ENCODE results near the gene KDM6B.

Gene KDM6B

GRCh38 chr17:7833795-7834541 lies at the start of gene KDM6B:
Gene KDM6B, plus strand, starts transcription at chr17:7834217. Its CDS starts 11,338 bp downstream, at chr17:7845555.
- Histone ChIP-seq H3K27ac (ENCODE audit: extremely low read depth, low read depth, low read length) (peak within 1 kb of the TSS; percentile 100), H3K4me3 (ENCODE audit: low read depth, low read length) (peak within 1 kb of the TSS; percentile 55), H3K4me1 (ENCODE audit: control insufficient read depth, insufficient read depth, low read length) (peaks cover 21% of the 10 kb centered on the region), H3K9me3 (ENCODE audit: control insufficient read depth, insufficient read depth, low read depth, low read length) (no peaks in the 10 kb centered on the region), H3K36me3 (ENCODE audit: control insufficient read depth in 2 of 2, insufficient read depth in 1 of 2, low read length in 2 of 2) (no peaks in the 10 kb centered on the region)
- POLR2A ChIA-PET = interaction anchor here (0.7 to 6.1 kb wide), 7 partner anchors 10 to 516 kb away, joined by 3 to 56 read pairs (median 6); partner anchors contain the start of genes CNTROB, CYB5D1, NAA38 and RNF227
- CTCF ChIA-PET = interaction anchor here (0.6 to 3.4 kb wide), 26 partner anchors 9 to 218 kb away, joined by 3 to 16 read pairs (median 6); no protein-coding TSS in a partner anchor
- TF ChIP-seq GLIS2 (tag by site-specific recombination; IDR thresholded peaks at IDR 0.05) (peak; percentile 79), ZNF184 (tag by site-specific recombination; IDR thresholded peaks at IDR 0.05) (no peak), ZNF335 (tag by site-specific recombination; conservative IDR thresholded peaks at IDR 0.05) (peak; percentile 96), ZBTB26 (tag by site-specific recombination; optimal IDR thresholded peaks at IDR 0.05) (peak; percentile 57), ZNF692 (tag by site-specific recombination; IDR thresholded peaks at IDR 0.05) (no peak), SP2 (tag by site-specific recombination; IDR thresholded peaks at IDR 0.05) (peak; percentile 84), KLF16 (tag by site-specific recombination; IDR thresholded peaks at IDR 0.05) (peak; percentile 79), KLF1 (tag by site-specific recombination; IDR thresholded peaks at IDR 0.05) (peak; percentile 90), PBX3 (CRISPR knock-in tag; IDR thresholded peaks at IDR 0.05) (0 out of 2 replicates have a peak, but pooled peaks have one; percentile 30), SP3 (tag by site-specific recombination; IDR thresholded peaks at IDR 0.05) (peak; percentile 84), KLF10 (tag by site-specific recombination; IDR thresholded peaks at IDR 0.05) (peak; percentile 70; the same call in 1 of the 2 replicates), ZSCAN30 (tag by site-specific recombination; IDR thresholded peaks at IDR 0.05) (no peak), ZNF600 (tag by site-specific recombination; IDR thresholded peaks at IDR 0.05) (no peak), OSR2 (tag by site-specific recombination; IDR thresholded peaks at IDR 0.05) (peak; percentile 91), ZBTB11 (tag by site-specific recombination; conservative IDR thresholded peaks at IDR 0.05; ENCODE audit: low read depth) (no peak), EGR2 (tag by site-specific recombination; IDR thresholded peaks at IDR 0.05; ENCODE audit: low read depth) (peak; percentile 15; the same call in 1 of the 2 replicates), ZBTB20 (tag by site-specific recombination; IDR thresholded peaks at IDR 0.05) (peak; percentile 63; the same call in 1 of the 2 replicates), ZBTB10 (tag by site-specific recombination; IDR thresholded peaks at IDR 0.05) (peak; percentile 71), KLF8 (tag by site-specific recombination; IDR thresholded peaks at IDR 0.05) (peak; percentile 71), ZNF398 (tag by site-specific recombination; IDR thresholded peaks at IDR 0.05) (peak; percentile 46), ZBTB8A (tag by site-specific recombination; IDR thresholded peaks at IDR 0.05) (peak; percentile 28; the same call in 1 of the 2 replicates), PATZ1 (tag by site-specific recombination; IDR thresholded peaks at IDR 0.05) (peak; percentile 57)
